ENCODE data around the gene RBM20. TPM values are rescaled to one million over a fixed set of nuclear protein-coding genes. Genes with fewer than 3 reads are reported as not detected.

The RBM20 gene
- total RNA-seq, 1 donor from 2014 or later = 0.32 TPM

DNA sequence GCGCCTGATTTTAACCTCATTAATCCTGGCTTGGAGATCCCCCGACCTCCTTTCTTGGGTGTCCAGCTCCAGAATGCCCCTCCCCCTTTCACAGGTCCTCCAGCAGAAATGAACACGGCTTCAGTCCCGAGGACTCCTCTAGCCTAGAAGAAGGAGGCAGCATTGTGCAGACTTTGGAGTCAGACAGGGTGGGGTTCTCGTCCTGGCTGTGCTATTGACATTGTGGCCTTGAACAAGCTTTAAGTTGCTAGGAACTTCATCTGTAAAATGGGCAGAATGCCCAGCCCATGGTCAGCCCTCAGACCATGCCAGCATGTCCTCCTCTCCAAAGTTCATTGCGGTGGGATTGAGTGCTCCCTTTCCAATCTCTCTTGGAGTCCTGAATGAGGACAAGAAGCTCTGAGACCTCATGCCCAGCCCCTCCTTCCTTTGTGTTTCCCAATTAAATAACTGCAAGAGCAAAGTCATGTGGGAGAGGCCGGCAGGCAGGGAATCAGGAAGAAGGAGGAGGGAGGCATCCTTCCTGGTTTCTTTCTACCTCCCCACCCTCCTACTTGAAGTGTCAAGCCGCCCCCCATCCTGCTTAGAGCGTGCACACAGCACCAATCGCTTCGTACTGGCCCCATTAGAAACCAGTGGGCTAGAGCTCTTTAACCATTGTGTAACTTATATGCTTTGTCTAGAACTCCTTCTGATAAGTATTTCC lies 86.4 kb downstream of the RBM20 start:
- H3K9me3 ChIP-seq (ENCODE audit: low read depth) = no peaks in the 10 kb centered on the region
- H3K27ac Mint-ChIP-seq = no peak overlapping the region
- H3K9me3 Mint-ChIP-seq = no peaks in the 10 kb centered on the region
- peaks cover 15% of the 10 kb centered on the region for H3K4me1 Mint-ChIP-seq
- no peaks in the 10 kb centered on the region for H3K4me1 ChIP-seq
- no peaks in the 10 kb centered on the region for H3K27me3 ChIP-seq
- H3K27me3 Mint-ChIP-seq (ENCODE audit: insufficient read depth, low read depth) = peaks cover 2% of the 10 kb centered on the region
- H3K4me2 ChIP-seq = no peak overlapping the region
- no peaks in the 10 kb centered on the region for H3F3A ChIP-seq (ENCODE audit: low read depth)
- no peak for TF ChIP-seq EZH2 (IDR thresholded peaks at IDR 0.05)
- TF ChIP-seq CTCF (IDR thresholded peaks at IDR 0.05) = no peak
- TF ChIP-seq EZH2phosphoT487 (IDR thresholded peaks at IDR 0.05) = no peak
- H3K79me2 ChIP-seq (ENCODE audit: low read depth) = no peaks in the 10 kb centered on the region
- no peaks in the 10 kb centered on the region for H4K20me1 ChIP-seq (ENCODE audit: low read depth)
- H3K4me3 Mint-ChIP-seq = no peak overlapping the region
- H3K9ac ChIP-seq = no peak overlapping the region
- H3K36me3 Mint-ChIP-seq = no peaks in the 10 kb centered on the region
- no peaks in the 10 kb centered on the region for H3K36me3 ChIP-seq
- H2AFZ ChIP-seq (replicated peaks) = no peak overlapping the region
- no peak overlapping the region for H3K27ac ChIP-seq
- no peak overlapping the region for H3K4me3 ChIP-seq
- DNase-seq (ENCODE audit: low spot score) = no peak

DNA sequence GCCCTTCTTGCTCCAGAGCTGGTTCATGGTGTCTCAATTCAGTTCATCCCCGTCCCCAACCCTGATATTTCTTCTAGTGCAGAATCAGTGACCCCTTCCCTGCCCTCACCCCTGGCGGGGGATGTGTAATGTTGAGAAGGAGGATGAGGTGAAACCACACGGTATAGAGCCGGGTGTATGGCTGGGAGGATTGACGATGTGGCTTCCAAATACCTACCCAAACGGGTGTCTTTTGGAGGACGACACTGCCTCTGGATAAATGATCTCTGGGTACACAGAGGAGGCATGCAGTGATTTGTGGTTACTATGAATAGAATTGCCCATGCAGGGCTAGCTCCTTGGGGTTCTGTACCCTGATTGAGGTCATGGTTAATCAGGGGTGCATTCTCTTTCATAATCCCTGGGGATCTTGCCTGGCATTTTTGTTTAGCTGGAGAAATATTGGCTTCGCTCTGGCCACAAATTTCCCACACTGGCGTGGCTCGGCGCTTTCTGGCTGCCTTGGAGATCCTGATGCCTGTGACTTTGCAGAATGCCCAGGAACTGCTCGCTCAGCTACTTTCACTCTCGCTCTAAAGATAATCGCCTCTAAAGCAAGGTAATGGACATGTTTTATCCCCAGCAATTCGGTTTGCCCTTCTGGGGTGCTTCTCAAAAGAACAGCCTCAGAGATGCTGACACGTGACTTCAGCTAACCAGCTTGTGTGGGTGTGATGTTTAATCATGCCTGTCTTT lies 89.2 kb downstream of the RBM20 start:
- H3K27ac Mint-ChIP-seq = no peak overlapping the region
- H2AFZ ChIP-seq (replicated peaks) = peak overlapping the region; percentile 29
- H3K27me3 Mint-ChIP-seq (ENCODE audit: insufficient read depth, low read depth) = peaks cover 5% of the 10 kb centered on the region

DNA sequence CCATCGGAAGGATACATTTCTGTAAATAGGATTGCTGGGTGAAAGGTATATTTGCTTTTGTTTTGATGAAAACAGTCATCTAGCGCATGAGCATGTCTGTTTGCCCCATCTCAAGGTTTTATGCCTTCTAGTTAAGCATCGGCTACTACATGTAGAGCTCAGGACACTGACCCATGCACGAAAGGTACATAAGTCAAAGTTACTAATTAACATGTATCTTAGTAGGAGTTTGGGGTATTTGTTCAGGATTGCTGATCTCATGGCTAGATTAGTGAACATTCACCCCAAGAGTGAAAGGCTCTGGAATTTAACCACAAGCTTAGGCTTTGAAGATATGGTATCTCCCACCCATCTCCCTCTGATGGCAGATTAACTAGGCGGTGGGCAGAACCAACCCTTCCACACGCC lies 91.5 kb downstream of the RBM20 start:
- H3K27me3 Mint-ChIP-seq (ENCODE audit: insufficient read depth, low read depth) = peaks cover 2% of the 10 kb centered on the region
- no peaks in the 10 kb centered on the region for H3F3A ChIP-seq (ENCODE audit: low read depth)
- peaks cover 6% of the 10 kb centered on the region for H3K4me1 Mint-ChIP-seq
- H2AFZ ChIP-seq (replicated peaks) = no peak overlapping the region
- no peaks in the 10 kb centered on the region for H3K79me2 ChIP-seq (ENCODE audit: low read depth)
- no peak overlapping the region for H3K27ac Mint-ChIP-seq
- no peak overlapping the region for H3K9ac ChIP-seq
- no peaks in the 10 kb centered on the region for H4K20me1 ChIP-seq (ENCODE audit: low read depth)
- H3K4me1 ChIP-seq = no peaks in the 10 kb centered on the region
- DNase-seq (ENCODE audit: low spot score) = no peak
- no peak overlapping the region for H3K4me3 ChIP-seq
- no peaks in the 10 kb centered on the region for H3K9me3 Mint-ChIP-seq
- no peak for TF ChIP-seq EZH2 (IDR thresholded peaks at IDR 0.05)
- no peak for TF ChIP-seq CTCF (IDR thresholded peaks at IDR 0.05)
- no peak for TF ChIP-seq EZH2phosphoT487 (IDR thresholded peaks at IDR 0.05)
- no peak overlapping the region for H3K4me3 Mint-ChIP-seq
- no peak overlapping the region for H3K27ac ChIP-seq
- no peaks in the 10 kb centered on the region for H3K36me3 Mint-ChIP-seq
- no peaks in the 10 kb centered on the region for H3K27me3 ChIP-seq
- H3K9me3 ChIP-seq (ENCODE audit: low read depth) = no peaks in the 10 kb centered on the region
- H3K4me2 ChIP-seq = no peak overlapping the region
- no peaks in the 10 kb centered on the region for H3K36me3 ChIP-seq

More for the DNA sequence above, 89.2 kb downstream of the RBM20 start:
- no peaks in the 10 kb centered on the region for H3K4me1 ChIP-seq
- no peaks in the 10 kb centered on the region for H3K27me3 ChIP-seq
- H3K79me2 ChIP-seq (ENCODE audit: low read depth) = no peaks in the 10 kb centered on the region
- TF ChIP-seq EZH2 (IDR thresholded peaks at IDR 0.05) (no peak), EZH2phosphoT487 (IDR thresholded peaks at IDR 0.05) (no peak), CTCF (IDR thresholded peaks at IDR 0.05) (no peak)
- peaks cover 6% of the 10 kb centered on the region for H3K4me1 Mint-ChIP-seq
- H3K9ac ChIP-seq = no peak overlapping the region
- H3K27ac ChIP-seq = no peak overlapping the region
- no peaks in the 10 kb centered on the region for H3F3A ChIP-seq (ENCODE audit: low read depth)
- no peaks in the 10 kb centered on the region for H3K36me3 ChIP-seq
- no peak overlapping the region for H3K4me3 Mint-ChIP-seq
- H3K4me3 ChIP-seq = no peak overlapping the region
- no peak overlapping the region for H3K4me2 ChIP-seq
- H3K9me3 Mint-ChIP-seq = no peaks in the 10 kb centered on the region
- no peak for DNase-seq (ENCODE audit: low spot score)
- H3K36me3 Mint-ChIP-seq = no peaks in the 10 kb centered on the region
- no peaks in the 10 kb centered on the region for H4K20me1 ChIP-seq (ENCODE audit: low read depth)
- no peaks in the 10 kb centered on the region for H3K9me3 ChIP-seq (ENCODE audit: low read depth)

Measured in neural progenitor cell (in vitro differentiated cells).